ENCODE data around the gene TP53INP2.

DNA sequence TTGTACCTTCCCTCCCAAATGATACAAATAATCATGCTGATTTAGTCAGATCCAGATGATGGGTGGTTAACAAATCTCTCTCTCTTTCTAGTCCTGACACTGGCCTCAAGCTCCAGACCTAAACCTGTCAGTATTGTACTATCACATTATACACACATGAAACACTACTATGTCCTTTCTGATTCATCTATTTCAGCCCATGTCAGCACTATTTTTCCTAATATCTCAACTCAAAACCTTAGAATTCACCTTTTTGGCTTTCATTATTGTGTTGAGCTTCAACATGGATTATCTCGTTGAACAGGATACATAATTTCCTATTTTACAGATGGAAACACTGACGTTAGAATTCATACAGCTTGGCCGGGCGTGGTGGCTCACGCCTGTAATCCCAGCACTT lies 30.7 kb upstream of the TP53INP2 start:
- TF ChIP-seq, protein P1, sequence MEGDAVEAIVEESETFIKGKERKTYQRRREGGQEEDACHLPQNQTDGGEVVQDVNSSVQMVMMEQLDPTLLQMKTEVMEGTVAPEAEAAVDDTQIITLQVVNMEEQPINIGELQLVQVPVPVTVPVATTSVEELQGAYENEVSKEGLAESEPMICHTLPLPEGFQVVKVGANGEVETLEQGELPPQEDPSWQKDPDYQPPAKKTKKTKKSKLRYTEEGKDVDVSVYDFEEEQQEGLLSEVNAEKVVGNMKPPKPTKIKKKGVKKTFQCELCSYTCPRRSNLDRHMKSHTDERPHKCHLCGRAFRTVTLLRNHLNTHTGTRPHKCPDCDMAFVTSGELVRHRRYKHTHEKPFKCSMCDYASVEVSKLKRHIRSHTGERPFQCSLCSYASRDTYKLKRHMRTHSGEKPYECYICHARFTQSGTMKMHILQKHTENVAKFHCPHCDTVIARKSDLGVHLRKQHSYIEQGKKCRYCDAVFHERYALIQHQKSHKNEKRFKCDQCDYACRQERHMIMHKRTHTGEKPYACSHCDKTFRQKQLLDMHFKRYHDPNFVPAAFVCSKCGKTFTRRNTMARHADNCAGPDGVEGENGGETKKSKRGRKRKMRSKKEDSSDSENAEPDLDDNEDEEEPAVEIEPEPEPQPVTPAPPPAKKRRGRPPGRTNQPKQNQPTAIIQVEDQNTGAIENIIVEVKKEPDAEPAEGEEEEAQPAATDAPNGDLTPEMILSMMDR (tag by site-specific recombination; IDR thresholded peaks at IDR 0.05), result no peak
- TF ChIP-seq, protein P2, sequence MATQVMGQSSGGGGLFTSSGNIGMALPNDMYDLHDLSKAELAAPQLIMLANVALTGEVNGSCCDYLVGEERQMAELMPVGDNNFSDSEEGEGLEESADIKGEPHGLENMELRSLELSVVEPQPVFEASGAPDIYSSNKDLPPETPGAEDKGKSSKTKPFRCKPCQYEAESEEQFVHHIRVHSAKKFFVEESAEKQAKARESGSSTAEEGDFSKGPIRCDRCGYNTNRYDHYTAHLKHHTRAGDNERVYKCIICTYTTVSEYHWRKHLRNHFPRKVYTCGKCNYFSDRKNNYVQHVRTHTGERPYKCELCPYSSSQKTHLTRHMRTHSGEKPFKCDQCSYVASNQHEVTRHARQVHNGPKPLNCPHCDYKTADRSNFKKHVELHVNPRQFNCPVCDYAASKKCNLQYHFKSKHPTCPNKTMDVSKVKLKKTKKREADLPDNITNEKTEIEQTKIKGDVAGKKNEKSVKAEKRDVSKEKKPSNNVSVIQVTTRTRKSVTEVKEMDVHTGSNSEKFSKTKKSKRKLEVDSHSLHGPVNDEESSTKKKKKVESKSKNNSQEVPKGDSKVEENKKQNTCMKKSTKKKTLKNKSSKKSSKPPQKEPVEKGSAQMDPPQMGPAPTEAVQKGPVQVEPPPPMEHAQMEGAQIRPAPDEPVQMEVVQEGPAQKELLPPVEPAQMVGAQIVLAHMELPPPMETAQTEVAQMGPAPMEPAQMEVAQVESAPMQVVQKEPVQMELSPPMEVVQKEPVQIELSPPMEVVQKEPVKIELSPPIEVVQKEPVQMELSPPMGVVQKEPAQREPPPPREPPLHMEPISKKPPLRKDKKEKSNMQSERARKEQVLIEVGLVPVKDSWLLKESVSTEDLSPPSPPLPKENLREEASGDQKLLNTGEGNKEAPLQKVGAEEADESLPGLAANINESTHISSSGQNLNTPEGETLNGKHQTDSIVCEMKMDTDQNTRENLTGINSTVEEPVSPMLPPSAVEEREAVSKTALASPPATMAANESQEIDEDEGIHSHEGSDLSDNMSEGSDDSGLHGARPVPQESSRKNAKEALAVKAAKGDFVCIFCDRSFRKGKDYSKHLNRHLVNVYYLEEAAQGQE (tag by site-specific recombination; IDR thresholded peaks at IDR 0.05), result no peak
- no peak for TF ChIP-seq GLIS2 (tag by site-specific recombination; IDR thresholded peaks at IDR 0.05)
- TF ChIP-seq, protein P3, sequence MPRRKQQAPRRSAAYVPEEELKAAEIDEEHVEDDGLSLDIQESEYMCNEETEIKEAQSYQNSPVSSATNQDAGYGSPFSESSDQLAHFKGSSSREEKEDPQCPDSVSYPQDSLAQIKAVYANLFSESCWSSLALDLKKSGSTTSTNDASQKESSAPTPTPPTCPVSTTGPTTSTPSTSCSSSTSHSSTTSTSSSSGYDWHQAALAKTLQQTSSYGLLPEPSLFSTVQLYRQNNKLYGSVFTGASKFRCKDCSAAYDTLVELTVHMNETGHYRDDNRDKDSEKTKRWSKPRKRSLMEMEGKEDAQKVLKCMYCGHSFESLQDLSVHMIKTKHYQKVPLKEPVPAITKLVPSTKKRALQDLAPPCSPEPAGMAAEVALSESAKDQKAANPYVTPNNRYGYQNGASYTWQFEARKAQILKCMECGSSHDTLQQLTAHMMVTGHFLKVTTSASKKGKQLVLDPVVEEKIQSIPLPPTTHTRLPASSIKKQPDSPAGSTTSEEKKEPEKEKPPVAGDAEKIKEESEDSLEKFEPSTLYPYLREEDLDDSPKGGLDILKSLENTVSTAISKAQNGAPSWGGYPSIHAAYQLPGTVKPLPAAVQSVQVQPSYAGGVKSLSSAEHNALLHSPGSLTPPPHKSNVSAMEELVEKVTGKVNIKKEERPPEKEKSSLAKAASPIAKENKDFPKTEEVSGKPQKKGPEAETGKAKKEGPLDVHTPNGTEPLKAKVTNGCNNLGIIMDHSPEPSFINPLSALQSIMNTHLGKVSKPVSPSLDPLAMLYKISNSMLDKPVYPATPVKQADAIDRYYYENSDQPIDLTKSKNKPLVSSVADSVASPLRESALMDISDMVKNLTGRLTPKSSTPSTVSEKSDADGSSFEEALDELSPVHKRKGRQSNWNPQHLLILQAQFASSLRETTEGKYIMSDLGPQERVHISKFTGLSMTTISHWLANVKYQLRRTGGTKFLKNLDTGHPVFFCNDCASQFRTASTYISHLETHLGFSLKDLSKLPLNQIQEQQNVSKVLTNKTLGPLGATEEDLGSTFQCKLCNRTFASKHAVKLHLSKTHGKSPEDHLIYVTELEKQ (tag by site-specific recombination; IDR thresholded peaks at IDR 0.05; ENCODE audit: borderline replicate concordance), result no peak
- TF ChIP-seq, protein P4, sequence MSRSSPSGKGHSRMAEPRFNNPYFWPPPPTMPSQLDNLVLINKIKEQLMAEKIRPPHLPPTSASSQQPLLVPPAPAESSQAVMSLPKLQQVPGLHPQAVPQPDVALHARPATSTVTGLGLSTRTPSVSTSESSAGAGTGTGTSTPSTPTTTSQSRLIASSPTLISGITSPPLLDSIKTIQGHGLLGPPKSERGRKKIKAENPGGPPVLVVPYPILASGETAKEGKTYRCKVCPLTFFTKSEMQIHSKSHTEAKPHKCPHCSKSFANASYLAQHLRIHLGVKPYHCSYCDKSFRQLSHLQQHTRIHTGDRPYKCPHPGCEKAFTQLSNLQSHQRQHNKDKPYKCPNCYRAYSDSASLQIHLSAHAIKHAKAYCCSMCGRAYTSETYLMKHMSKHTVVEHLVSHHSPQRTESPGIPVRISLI (tag by site-specific recombination; IDR thresholded peaks at IDR 0.05), result no peak
- no peak for TF ChIP-seq ZBTB21 (tag by site-specific recombination; IDR thresholded peaks at IDR 0.05)
- no peak for TF ChIP-seq ZEB2 (tag by site-specific recombination; IDR thresholded peaks at IDR 0.05)
- TF ChIP-seq, protein P5, sequence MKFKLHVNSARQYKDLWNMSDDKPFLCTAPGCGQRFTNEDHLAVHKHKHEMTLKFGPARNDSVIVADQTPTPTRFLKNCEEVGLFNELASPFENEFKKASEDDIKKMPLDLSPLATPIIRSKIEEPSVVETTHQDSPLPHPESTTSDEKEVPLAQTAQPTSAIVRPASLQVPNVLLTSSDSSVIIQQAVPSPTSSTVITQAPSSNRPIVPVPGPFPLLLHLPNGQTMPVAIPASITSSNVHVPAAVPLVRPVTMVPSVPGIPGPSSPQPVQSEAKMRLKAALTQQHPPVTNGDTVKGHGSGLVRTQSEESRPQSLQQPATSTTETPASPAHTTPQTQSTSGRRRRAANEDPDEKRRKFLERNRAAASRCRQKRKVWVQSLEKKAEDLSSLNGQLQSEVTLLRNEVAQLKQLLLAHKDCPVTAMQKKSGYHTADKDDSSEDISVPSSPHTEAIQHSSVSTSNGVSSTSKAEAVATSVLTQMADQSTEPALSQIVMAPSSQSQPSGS (tag by site-specific recombination; IDR thresholded peaks at IDR 0.05; ENCODE audit: low read depth), result no peak
- no peak for TF ChIP-seq TCF7L2 (IDR thresholded peaks at IDR 0.05; ENCODE audit: borderline replicate concordance, low read depth, low read length)
- TF ChIP-seq ZBTB7A (tag by site-specific recombination; IDR thresholded peaks at IDR 0.05; ENCODE audit: low read depth), result no peak
- no peak for TF ChIP-seq IKZF3 (tag by site-specific recombination; IDR thresholded peaks at IDR 0.05)
- TF ChIP-seq, protein P6, sequence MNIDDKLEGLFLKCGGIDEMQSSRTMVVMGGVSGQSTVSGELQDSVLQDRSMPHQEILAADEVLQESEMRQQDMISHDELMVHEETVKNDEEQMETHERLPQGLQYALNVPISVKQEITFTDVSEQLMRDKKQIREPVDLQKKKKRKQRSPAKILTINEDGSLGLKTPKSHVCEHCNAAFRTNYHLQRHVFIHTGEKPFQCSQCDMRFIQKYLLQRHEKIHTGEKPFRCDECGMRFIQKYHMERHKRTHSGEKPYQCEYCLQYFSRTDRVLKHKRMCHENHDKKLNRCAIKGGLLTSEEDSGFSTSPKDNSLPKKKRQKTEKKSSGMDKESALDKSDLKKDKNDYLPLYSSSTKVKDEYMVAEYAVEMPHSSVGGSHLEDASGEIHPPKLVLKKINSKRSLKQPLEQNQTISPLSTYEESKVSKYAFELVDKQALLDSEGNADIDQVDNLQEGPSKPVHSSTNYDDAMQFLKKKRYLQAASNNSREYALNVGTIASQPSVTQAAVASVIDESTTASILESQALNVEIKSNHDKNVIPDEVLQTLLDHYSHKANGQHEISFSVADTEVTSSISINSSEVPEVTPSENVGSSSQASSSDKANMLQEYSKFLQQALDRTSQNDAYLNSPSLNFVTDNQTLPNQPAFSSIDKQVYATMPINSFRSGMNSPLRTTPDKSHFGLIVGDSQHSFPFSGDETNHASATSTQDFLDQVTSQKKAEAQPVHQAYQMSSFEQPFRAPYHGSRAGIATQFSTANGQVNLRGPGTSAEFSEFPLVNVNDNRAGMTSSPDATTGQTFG (tag by site-specific recombination; IDR thresholded peaks at IDR 0.05; ENCODE audit: borderline replicate concordance), result no peak
- TF ChIP-seq ZBTB1 (tag by site-specific recombination; IDR thresholded peaks at IDR 0.05), result no peak
- TF ChIP-seq ZNF214 (tag by site-specific recombination; IDR thresholded peaks at IDR 0.05; ENCODE audit: borderline replicate concordance), result no peak

Measured in HEK293 (cell line).